NCI-H345 treated with DMSO at 0.1 percent for 48 hours (cell line): Measurements from ENCODE around the gene KMT5B.
A peak's percentile ranks its signal among the peaks of the same experiment; 100 is the strongest.

Experiments used
- DNase-seq: peaks from one replicate; lab custom pipeline; 2025; ENCODE audit not compliant: unreplicated experiment; lab: John Stamatoyannopoulos, UW

KMT5B gene

DNA sequence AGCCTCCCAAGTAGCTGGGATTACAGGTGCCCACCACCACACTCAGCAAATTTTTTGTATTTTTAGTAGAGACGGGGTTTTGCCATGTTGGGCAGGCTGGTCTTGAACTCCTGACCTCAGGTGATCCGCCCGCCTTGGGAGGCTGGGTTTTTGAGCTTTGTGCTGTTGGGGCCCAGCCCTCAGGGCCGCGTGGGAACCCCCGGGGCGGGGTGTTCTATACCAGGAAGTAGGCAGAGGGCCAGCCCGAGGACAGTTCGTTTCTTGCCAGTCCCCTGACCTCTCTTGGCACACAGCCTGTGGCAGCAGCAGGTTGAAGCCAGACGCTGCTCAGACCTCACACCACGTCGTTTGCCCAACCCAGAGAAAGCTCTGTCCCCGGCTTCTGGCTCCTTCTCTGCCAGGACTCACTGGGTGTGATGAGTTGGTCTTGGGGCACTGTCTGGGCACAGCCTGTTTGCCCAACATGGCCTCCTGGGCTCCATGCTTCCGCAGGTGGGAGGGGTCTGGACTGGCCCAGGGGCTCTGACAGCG, 67.0 kb downstream of the KMT5B start:
- DNase-seq: no peak

DNA sequence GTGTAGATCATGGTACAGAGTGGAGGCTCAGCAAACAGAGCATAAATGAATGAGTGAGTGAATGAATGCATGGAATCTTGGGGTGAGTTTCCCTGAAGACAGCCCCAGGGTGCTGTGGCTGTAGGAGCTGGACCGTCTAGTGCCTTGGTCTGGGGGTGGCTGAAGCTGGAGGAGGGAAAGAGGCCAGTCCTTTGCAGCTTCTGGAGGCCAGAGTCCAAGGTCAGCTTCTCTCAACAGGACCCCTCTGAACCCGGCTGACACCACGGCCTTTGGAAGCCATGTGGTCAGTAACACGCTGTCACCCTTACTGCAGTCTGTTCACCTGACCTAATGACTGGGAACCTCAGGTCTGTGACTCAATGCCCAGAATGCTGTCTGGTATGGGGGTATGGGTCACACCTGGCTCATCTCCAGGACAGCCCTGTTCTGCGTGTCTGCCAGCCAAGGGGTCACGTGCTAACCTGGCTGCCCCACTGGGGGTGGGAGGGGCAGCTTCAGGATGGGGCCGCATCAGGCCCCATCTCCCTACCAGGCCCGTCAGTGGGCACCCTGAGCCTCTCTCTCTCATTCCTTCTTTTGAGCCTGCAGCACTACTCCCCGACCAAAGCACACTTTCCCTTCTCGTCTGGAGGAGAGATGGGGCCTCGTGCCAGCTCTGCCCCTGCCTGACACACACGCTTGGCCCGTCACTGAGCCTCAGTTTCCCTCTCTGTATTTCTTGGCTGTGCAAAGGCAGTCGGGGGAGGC, 67.8 kb downstream of the KMT5B start:
- no peak for DNase-seq

DNA sequence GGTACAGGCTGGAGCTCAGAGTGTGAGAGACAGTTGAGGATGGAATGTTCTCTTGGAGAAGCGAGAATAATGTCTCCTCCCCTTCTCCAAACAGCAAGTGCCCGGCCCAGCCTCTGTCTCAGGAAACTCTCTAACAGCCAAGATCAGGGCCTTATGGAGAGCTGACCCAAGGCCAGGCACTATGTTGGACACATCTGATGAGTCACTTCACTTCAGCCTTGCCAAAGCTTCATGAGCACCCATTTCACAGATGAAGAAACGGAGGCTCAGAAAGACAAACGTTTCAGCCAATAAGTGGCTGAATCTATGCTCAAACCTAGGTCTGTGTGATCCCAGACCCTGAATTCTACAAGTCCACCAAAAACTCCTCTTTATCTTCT, 69.8 kb downstream of the KMT5B start:
- DNase-seq: no peak

DNA sequence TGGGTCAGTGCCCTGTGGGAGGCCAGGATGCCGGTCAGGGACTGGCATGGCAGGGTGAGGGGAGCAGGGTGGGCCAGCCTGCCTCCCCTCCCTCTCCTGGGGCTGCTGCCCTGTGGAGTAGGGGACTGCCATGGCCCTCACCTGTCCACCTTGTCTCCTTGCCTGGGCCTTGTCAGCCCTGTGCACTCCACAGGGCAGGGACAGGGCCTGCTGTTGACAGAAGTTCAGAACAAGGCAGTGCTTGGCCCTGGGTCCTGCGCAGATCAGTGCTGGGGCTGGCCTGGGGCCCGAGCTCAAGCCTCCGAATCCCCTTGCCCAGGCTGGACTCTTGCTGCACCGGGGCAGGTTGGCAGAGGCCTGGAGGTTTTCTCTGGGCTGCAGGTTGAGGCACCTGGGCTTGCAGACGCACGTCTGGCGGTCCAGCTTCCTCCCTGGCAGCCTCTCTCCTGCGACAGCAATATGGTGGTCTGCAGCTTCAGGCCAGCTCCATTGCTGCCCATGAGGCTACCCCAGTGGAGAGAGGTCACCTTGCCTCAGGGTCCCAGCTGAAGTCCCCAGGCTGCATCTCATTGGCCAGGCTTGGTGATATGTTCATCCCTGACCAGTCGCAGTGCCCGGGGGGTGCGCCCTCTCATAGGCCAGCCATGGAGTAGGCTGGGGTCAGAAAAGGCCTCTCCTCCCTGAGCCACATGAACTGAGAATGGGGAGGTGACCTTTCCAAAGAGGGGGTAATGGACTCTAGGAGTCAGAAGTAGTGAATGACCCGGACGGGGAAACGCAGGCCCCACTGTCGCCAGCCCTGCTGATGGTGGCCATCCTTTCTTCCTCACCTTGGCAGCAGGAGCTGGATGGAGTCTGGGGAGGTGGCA, 70.4 kb downstream of the KMT5B start:
- no peak for DNase-seq

DNA sequence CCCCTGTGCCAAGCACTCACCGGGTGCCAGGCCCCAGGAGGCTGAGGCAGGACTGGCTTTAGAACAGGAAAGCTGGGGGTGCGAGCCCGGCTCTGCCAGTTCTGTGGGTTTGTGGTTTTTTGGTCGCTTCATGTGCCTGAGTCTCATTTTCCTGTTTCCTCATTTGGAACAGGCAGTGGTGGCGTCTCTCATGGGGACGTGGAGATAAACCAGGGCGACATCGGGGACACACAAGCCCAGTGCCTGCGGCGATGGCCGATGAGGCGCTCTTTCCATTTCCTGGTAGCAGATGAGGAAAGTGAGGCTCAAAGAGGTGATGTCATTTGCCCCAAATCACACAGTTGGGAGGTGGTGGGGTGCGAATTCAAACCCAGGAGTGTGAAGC, 71.1 kb downstream of the KMT5B start:
- no peak for DNase-seq

DNA sequence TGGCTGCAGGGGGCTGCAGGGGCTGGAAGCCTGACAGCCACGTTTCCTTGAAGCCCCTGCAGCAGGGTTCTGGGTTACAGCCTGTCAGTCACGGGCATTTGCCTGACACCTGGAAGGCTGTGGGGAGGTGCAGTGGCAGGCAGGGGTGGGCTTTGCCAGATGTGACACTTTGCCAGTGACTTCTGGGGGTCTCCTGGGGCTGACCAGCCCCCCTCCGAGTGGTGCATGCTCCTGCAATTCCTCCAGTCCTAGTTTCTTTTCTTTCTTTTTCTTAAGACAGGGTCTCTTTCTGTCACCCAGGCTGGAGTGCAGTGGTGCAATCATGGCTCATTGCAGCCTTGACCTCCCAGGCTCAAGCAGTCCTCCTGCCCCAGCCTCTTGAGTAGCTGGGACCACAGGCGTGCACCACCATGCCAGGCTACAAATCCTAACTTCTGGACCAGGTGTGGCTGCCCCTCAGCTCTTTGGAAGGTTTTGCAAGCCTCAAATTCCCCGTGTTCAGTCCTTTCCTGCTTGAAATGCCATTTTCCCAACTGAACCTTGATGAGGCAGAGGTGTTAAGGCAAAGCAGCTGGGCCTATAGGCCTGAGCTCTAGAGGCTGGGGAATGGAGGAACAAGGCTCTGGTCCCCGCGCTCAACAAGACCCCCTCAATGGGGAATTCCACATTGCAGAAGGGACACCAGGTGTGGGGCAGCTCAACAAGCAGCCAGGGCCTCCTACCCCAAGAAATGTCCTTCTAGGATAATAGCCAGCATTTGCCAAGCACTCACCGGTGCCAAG, 71.7 kb downstream of the KMT5B start:
- no peak for DNase-seq

DNA sequence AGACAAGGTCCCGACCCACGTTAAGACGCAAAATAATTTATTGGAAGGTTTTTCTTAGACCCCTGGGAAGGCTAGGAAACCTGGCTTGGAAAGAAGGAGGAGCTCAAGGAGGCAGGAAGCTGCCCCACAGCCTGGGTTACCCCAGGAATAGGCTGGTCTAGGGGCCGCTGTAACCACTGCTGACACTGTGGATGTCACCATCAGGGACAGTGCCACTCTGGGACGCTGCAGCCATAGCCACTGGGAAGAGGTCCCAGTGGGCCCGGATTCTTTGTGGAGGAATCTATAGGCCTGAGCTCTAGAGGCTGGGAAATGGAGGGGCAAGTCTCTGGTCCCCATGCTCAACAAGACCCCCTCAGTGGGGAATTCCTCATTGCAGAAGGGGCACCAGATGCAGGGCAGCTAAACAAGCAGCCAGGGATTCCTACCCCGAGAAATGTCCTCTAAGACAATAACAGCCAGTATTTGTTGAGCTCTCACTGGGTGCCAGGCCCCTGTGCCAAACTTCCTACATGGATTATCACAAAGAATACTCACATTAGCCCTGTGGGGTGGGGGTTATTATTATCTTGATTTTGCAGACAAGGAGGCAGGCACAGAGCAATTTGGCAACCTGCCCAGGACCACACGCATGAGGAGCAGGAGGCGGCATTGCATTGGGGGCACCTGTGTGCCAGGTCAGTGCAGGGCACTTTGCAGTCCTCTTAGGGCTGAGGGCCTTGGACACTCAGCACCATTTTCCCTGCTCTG, 72.4 kb downstream of the KMT5B start:
- peak; percentile 22 for DNase-seq

DNA sequence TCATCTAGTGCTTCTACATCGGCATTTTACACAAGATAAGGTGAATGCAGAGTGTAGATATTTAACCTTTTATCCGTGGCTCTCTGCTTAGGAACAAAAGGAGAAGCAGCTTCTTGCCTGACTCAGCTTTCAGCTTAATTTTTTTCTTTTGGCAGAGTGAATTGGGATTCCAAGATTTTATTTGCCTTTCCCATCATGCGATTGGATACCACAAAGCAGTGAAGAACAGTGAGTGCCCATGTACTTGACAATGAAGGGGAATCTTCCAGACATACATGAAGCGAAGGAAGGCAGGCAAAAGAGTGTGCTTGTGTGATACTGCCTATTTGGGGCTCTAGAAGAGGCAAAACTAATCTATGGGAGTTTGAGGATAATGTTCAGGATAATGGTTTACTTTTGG, 74.9 kb downstream of the KMT5B start:
- no peak for DNase-seq

DNA sequence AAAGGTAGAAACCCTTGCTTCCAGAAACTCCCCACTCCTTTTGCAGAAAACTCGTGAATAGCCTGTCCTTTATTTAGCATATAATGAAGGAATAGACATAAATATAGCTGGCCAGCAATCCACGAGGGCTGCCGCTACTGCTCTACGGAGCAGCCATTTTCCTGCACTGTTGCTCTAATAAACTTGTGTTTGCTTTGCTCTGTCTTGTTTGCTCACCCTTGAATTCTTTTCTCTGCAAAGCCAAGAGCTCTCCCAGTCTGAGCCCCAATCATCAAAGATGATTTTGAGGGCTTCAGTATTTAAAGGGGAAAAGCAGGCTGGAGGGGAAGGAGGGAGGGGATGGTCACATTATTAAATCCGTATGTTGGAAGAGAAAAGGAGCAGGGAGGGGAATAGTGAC, 75.3 kb downstream of the KMT5B start:
- DNase-seq: no peak

DNA sequence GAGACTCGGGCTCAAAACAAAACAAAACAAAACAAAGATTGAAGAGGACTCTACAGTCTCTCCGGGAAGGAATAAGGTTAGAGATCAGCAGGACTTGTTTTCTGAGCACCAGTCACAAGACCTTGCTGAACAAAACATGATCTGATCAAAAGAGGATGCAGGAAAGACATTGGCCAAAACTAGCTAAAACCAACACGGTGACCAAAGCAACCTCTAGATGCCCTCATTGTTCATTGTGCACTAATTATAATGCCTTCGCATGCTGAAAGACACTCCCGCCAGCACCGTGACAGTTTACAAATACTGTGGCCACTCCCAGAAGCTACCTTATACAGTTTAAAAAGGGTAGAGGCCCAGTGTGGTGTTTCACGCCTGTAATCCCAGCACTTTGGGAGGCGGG, 76.2 kb downstream of the KMT5B start:
- DNase-seq: no peak

DNA sequence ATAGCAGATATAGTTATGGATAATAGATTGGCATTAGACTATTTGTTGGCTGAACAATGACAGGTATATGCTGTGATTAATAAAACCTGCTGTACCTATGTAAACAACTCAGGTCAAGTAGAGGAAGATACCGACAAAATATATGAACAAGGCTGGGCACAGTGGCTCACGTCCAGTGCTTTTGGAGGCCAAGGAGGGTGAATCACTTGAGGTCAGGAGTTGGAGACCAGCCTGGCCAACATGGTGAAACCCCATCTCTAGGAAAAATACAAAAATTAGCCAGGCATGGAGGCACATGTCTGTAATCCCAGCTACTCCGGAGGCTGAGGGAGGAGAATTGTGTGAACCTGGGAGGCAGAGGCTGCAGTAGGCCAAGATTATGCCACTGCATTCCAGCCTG, 77.9 kb downstream of the KMT5B start:
- no peak for DNase-seq

DNA sequence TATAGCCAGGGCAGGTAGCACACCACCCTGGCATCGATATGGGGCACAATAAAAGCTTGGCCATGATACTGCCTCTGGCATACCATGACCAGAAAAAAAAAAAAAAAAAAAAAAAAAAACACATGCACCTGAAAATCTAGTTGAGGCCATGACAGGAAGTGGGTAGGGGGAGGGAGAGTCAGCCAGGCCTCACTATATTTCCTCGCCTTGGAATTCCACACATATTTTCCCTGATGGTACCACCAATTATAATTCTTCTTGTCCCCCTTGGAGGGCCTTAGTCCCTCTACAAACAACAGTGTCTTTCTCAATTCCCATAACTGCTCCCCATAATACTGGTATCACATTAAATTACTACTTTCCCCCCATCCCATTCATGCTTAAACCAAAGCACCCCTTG, 79.3 kb downstream of the KMT5B start:
- DNase-seq: no peak

DNA sequence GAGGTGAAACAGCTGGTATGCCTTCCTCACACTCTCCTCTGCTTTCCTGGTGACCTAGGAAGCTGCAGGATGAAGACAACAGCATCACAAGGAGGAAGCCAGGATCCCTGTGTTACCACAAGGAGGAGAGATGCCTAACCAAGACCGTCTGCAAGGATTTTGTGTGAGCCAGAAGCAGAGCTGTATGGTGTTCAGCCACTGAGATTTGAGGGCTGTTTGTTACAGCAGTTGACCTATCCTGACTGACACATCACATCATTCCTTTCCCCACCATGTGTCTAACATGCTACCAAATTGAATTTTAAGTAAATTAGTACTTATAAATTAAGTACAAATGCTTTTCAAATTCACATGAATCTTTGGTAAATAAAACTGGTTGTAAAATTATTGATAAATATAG, 83.0 kb downstream of the KMT5B start:
- DNase-seq: no peak

DNA sequence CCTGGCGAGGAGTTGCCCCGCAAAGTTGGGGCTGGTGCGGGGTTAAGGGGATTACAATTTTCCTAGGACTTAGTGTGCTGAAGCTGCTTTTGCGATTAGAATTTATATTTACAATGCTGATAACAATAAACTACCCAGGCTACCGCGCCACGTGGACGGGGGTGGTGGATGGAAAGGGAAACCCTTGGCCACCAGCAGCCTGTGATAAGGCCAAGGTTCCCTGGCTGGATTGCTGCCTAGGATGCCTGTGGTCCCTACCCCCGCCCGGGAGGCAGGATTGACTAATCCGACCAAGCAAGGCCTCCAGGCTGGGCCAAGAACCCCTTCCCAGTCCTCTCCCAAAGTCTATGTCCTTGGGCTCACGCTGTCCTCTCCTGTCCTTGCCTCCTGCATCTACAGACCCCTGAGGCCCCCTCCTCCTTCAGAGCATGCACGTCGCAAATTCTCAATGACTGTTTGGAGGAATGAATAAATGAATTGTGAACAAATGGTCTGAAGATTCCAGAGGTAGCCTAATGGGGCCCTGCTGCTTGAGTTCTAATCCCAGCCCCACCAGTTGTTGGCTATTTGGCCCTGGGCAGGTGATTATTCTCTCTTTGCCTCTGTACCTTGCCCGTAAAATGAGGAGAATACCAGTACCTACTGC, 84.3 kb downstream of the KMT5B start:
- DNase-seq: no peak

DNA sequence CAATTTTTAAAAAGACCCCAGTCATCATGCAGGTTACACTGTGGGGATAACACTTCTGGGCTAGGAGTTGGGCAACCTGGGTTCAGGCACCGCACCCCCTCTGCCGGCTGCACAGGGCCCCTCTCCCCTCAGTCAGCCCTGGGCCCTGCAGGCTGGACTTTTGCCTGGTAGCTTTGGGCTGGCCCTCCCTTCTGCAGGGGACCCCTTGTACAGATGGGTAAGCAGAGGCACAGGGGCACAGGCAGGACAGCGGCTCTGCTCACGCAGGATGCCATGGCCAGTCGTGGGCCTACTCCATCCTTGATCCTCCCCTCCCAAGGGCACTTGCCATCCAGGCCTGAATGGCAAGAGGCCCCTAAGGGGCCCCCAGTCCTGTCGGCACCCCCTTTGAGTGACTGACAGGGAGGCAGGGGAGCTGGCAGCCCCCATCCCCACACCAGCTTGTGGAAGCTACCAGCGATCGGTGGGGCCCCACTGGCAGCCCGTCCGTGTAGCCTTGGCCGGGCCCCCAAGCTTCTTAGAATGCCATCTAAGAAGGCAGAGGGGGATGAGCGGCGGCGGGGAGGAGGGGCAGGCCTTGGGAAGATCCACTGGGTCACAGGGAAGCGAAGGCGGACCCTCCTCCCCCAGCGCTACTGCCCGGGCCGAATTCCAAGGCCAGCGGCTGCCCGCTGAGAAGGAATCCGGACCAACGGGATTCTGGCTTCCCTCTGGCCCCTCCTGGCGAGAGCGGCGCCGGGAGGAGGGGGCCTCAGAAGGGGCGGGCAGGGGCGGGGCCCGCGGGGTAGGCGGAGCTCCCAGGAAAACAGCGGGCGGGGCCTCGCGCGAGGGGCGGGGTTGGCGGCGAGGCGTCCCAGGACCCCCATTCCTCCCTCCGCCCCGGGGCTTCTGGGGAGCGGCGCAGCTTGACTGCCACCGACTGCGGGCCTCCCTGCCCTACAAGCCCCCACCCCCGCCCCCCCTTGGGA, 85.1 kb downstream of the KMT5B start:
- no peak for DNase-seq

DNA sequence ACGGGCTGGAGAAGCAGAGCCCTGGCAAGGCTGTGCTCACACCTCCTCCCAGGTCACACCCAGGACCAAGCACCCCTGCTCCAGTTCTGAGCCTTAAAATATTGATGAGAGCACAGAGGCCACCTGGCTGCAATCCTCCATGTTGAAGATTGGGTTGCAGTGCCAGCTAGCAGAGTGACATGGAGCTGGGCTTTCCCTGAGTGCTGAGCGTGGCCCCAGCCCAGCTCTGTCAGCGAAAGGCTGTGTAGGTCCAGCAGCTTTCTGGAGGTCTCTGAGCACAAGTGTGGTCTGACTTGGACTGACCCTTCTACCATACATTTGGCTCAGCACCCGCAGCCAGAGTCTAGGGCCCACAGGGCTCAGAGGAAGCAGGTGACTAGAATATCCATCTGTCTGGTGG, 87.9 kb downstream of the KMT5B start:
- no peak for DNase-seq

DNA sequence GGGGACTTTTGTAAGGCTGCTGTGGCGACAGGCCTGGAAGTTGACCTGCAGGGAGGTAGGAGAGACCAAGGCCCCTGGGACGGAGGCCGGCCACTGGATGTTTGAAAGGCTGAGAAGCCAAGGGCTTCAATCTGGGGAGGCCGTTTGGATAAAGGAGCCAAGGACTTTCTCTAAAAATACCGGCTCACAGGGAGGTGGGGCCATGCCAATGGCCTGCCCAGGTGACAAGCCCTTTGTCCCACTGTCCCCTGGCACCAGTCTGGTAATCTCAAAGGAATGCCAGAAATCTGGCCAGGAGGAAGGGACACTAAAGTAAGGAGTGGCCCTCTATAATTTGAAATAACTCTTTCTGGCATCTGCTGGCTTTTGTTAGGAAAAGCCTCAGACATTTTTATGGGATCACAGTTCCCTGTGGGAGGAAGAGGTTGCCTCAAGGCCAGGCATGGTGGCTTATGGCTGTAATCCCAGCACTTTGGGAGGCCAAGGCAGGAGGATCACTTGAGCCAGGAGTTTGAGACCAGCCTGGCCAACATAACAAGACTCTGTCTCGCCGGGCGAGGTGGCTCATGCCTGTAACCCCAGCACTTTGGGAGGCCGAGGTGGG, 90.1 kb downstream of the KMT5B start:
- DNase-seq: no peak

DNA sequence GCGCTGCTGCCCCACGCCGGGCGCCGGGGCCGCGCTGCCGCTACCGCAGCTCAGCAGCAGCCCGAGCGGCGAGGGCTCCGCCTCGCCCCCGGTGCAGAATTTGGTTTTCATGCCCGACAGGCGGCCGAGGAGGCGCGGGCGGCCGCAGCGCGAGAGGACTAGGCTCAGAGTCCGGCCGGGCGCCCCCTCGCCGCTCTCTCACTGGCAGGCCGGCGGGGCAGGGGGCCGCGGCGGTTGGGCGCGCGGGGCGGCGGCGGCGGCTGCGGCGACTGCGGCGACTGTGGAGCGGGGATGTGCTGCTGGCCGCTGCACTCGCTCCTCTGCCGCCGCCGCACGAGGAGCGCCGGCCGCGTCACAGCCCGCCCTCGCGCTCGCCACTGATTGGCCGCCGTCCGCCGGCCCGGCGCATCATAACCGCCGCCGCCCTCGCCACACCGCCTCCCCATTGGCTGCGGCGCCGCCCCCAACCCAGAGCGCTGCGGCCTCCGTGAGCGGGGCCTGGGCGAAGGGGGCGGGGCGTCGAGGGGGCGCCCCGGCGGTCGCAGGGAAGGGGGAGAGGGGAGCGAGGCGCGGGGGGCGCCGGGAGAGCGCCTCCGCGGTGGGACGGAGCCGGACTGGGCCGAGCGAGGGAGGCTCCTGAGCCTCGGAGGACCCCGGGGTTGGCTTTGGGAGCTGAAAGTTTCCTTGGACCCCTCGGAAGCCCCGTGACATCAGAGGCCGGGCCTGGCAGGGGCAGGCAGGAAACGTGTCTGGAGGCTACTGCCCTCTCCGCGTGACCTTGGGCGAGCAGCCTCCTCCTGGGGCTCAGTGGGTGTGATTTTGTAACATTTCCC, 91.8 kb downstream of the KMT5B start, which contains the start of gene CHKA:
Gene CHKA (minus strand): TSS at position 322 of the 833 bp plus-strand sequence. CDS start 211 bp downstream, at position 111.
- DNase-seq: peak; percentile 80
